SK-N-SH treated with all-trans-retinoic acid at 6 μM for 48 hours (cell line): ENCODE measurements around the gene UBE2R2.

Experiments
- ATAC-seq: fragments of 200-7000 bp; cut with Tn5 transposase; 3 replicates; pipeline ENCODE4 v1.9.1; 2020; ENCODE audit warnings: mild to moderate bottlenecking, moderate library complexity
- ARNTL ChIP-seq: fragments of 450-650 bp; formaldehyde crosslinking; IDR thresholded peaks from 2 replicates; pipeline ENCODE4 v1.5.0; 2020; ENCODE audit warnings: low read depth, mild to moderate bottlenecking, moderate library complexity, borderline replicate concordance
- BACH2 ChIP-seq: fragments of 250-450 bp; sonication (Bioruptor Pico); IDR thresholded peaks from 2 replicates; pipeline ENCODE4 v1.9.0; 2021; ENCODE audit warnings: mild to moderate bottlenecking, borderline replicate concordance
- CSDC2 ChIP-seq: fragments of 250-450 bp; sonication (Bioruptor Pico); IDR thresholded peaks from 2 replicates; pipeline ENCODE4 v1.5.0; 2020; ENCODE audit warnings: mild to moderate bottlenecking, moderate library complexity
- ESRRG ChIP-seq: fragments of 250-450 bp; sonication (Bioruptor Pico); IDR thresholded peaks from 2 replicates; pipeline ENCODE4 v1.6.1; 2021; ENCODE audit warnings: mild to moderate bottlenecking
- GLIS3 ChIP-seq: fragments of 250-450 bp; sonication (Bioruptor Pico); IDR thresholded peaks from 2 replicates; pipeline ENCODE4 v1.5.0; 2020; ENCODE audit warnings: mild to moderate bottlenecking, moderate library complexity
- ISL1 ChIP-seq: fragments of 250-450 bp; sonication (Bioruptor Pico); IDR thresholded peaks from 2 replicates; pipeline ENCODE4 v2.1.2; 2022; ENCODE audit warnings: mild to moderate bottlenecking, moderate library complexity
- PPARA ChIP-seq: fragments of 250-450 bp; sonication (Bioruptor Pico); IDR thresholded peaks from 2 replicates; pipeline ENCODE4 v1.5.0; 2020; ENCODE audit warnings: mild to moderate bottlenecking, borderline replicate concordance
- RARB ChIP-seq: fragments of 250-450 bp; sonication (Bioruptor Pico); IDR thresholded peaks from 2 replicates; pipeline ENCODE4 v1.8.0; 2021; ENCODE audit warnings: mild to moderate bottlenecking, moderate library complexity
- SNAI2 ChIP-seq: fragments of 250-450 bp; sonication (Bioruptor Pico); IDR thresholded peaks from 2 replicates; pipeline ENCODE4 v1.5.0; 2020; ENCODE audit warnings: mild to moderate bottlenecking, moderate library complexity
- TCF4 ChIP-seq: fragments of 250-450 bp; sonication (Bioruptor Pico); IDR thresholded peaks from 2 replicates; pipeline ENCODE4 v1.8.0; 2021; ENCODE audit warnings: mild to moderate bottlenecking, moderate library complexity, borderline replicate concordance
- TOX ChIP-seq: fragments of 250-450 bp; sonication (Bioruptor Pico); IDR thresholded peaks from 2 replicates; pipeline ENCODE4 v1.8.0; 2021; ENCODE audit warnings: mild to moderate bottlenecking, moderate library complexity, borderline replicate concordance
- ZC3H10 ChIP-seq: fragments of 250-450 bp; sonication (Bioruptor Pico); IDR thresholded peaks from 2 replicates; pipeline ENCODE4 v1.5.1; 2021; ENCODE audit warnings: mild to moderate bottlenecking, moderate library complexity
- ZFP3 ChIP-seq: fragments of 250-450 bp; sonication (Bioruptor Pico); IDR thresholded peaks from 2 replicates; pipeline ENCODE4 v1.5.0; 2020; ENCODE audit warnings: mild to moderate bottlenecking, moderate library complexity
- ZFP30 ChIP-seq: fragments of 450-650 bp; formaldehyde crosslinking; IDR thresholded peaks from 2 replicates; pipeline ENCODE4 v1.5.0; 2022; ENCODE audit warnings: mild to moderate bottlenecking, moderate library complexity
- ZNF70 ChIP-seq: fragments of 450-650 bp; formaldehyde crosslinking; IDR thresholded peaks from 2 replicates; pipeline ENCODE4 v1.5.0; 2020; ENCODE audit warnings: mild to moderate bottlenecking, moderate library complexity
- ZNF8 ChIP-seq: fragments of 450-650 bp; formaldehyde crosslinking; IDR thresholded peaks from 2 replicates; pipeline ENCODE4 v1.5.0; 2020; ENCODE audit warnings: mild to moderate bottlenecking, moderate library complexity
- TF ChIP-seq, protein P1 (sequence below): fragments of 250-450 bp; sonication (Bioruptor Pico); IDR thresholded peaks from 2 replicates; pipeline ENCODE4 v1.8.0; 2021; ENCODE audit warnings: low read depth, mild to moderate bottlenecking, moderate library complexity, borderline replicate concordance
- TF ChIP-seq, protein P2 (sequence below): fragments of 250-450 bp; sonication (Bioruptor Pico); IDR thresholded peaks from 2 replicates; pipeline ENCODE4 v1.8.0; 2020; ENCODE audit warnings: mild to moderate bottlenecking, moderate library complexity, borderline replicate concordance
- TF ChIP-seq, protein P3 (sequence below): fragments of 250-450 bp; sonication (Bioruptor Pico); IDR thresholded peaks from 2 replicates; pipeline ENCODE4 v1.5.1; 2020; ENCODE audit warnings: low read depth, mild to moderate bottlenecking, moderate library complexity
- TF ChIP-seq, protein P4 (sequence below): fragments of 250-450 bp; sonication (Bioruptor Pico); IDR thresholded peaks from 2 replicates; pipeline ENCODE4 v1.5.0; 2020; ENCODE audit warnings: mild to moderate bottlenecking, moderate library complexity

Gene UBE2R2

DNA sequence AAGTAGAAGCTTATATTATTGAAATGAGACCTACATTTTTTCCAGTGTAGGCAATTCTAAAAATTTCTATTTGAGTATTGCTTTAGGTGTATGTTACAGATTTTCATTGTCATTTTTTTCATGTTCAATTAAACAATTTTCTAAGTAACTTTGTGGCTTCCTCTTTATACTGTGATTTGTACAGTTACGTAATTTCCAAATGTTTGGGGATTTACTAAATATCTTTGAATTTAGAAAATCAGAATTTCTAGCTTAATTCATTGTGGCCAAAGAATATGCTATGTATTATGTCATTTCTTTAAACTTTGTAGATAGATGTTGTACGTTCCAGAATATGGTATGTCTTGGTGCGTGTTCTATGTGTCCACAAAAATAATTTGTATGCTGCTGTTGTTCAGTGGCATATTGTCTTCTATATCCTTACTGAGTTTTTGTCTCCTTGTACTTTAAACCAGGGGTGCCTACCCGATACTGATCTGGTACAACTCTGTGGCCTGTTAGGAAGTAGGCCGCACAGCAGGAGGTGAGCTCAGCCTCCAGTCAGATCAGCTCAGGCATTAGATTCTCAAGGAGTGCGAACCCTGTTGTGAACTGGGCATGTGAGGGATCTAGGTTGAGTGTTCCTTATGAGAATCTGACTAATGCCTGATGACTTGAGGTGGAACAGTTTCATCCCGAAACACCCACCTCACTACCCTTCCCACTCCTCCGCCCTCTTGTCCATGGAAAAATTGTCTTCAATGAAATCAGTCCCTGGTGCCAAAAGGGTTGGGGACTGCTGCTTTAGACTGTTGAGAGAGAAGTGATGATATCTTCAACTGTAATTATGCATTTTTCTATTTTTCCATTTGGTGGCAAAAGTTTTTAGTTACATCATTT lies 63.5 kb downstream of the UBE2R2 start:
- TF ChIP-seq ESRRG (CRISPR knock-in tag) (no peak), TCF4 (no peak), PPARA (CRISPR knock-in tag) (no peak), ISL1 (CRISPR knock-in tag) (no peak)
- TF ChIP-seq, protein P1, sequence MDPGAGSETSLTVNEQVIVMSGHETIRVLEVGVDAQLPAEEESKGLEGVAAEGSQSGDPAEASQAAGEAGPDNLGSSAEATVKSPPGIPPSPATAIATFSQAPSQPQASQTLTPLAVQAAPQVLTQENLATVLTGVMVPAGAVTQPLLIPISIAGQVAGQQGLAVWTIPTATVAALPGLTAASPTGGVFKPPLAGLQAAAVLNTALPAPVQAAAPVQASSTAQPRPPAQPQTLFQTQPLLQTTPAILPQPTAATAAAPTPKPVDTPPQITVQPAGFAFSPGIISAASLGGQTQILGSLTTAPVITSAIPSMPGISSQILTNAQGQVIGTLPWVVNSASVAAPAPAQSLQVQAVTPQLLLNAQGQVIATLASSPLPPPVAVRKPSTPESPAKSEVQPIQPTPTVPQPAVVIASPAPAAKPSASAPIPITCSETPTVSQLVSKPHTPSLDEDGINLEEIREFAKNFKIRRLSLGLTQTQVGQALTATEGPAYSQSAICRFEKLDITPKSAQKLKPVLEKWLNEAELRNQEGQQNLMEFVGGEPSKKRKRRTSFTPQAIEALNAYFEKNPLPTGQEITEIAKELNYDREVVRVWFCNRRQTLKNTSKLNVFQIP (CRISPR knock-in tag) = no peak
- ATAC-seq = no peak

DNA sequence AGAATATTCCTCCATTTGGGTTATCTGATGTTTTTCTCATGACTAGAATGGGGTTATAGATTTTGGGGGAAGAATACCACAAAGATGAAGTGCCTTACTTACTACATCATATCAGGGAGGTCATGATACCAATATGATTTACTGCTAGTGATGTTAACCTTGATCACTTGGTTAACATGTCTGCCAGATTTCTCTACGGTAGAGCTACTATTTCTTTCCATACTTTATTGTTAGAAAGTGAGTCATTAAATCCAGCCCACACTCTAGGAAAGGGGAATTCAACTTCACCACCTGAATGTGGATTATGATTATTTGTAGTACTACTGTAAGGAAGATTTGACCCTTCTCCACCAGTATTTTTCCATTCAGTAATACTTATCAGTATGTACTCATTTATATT lies 64.7 kb downstream of the UBE2R2 start:
- no peak for ATAC-seq

DNA sequence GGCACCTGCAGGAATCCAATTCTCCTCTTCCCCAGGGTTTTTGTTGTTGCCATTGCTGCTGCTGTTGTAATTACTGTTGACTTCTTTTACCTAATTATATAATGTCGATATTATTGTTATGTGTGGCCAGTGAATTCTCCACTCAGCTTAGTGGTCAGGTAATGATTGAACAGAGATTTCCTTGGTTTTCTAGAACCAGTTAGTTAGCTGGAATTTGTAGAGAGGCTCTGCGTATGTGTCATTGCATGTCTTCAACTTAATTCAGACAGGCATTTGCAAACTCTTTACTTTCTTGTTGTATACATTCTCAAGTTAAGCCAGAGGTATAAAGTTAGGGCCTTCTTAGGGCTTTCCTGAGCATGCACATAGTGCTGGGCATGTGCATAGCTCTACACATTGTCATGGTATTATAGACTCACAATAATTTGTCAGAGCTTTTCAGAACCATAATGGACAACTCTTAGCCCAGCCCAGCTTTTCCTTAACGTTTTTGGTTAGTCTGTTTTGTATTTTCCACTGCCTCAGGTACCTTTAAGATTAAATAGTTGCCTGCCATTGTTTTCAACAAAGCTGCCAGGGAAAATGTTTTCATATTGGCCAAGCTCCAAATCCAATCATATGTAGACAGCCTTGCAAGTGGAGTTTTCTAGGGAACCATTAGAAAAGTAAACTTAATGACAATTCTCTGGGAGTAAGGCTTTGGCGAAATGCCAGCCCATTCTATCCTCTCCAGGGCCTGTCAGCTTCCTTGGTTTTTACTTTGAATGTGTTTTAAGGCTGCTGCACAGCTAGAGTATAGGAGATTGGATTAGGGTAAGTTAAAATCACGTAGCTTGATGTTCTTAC lies 68.1 kb downstream of the UBE2R2 start:
- TF ChIP-seq, protein P2, sequence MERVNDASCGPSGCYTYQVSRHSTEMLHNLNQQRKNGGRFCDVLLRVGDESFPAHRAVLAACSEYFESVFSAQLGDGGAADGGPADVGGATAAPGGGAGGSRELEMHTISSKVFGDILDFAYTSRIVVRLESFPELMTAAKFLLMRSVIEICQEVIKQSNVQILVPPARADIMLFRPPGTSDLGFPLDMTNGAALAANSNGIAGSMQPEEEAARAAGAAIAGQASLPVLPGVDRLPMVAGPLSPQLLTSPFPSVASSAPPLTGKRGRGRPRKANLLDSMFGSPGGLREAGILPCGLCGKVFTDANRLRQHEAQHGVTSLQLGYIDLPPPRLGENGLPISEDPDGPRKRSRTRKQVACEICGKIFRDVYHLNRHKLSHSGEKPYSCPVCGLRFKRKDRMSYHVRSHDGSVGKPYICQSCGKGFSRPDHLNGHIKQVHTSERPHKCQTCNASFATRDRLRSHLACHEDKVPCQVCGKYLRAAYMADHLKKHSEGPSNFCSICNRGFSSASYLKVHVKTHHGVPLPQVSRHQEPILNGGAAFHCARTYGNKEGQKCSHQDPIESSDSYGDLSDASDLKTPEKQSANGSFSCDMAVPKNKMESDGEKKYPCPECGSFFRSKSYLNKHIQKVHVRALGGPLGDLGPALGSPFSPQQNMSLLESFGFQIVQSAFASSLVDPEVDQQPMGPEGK (CRISPR knock-in tag) = no peak
- TF ChIP-seq TOX (no peak), ZFP3 (CRISPR knock-in tag) (no peak), CSDC2 (CRISPR knock-in tag) (no peak), SNAI2 (CRISPR knock-in tag) (no peak), ZNF70 (CRISPR knock-in tag) (no peak)

More for the DNA sequence above, 64.7 kb downstream of the UBE2R2 start:
- TF ChIP-seq ZFP30 (no peak), RARB (no peak), GLIS3 (CRISPR knock-in tag) (no peak), ZNF8 (no peak), BACH2 (CRISPR knock-in tag) (no peak), ARNTL (CRISPR knock-in tag) (no peak), ZNF70 (CRISPR knock-in tag) (no peak), ZC3H10 (CRISPR knock-in tag) (no peak), ESRRG (CRISPR knock-in tag) (no peak)
- TF ChIP-seq, protein P3, sequence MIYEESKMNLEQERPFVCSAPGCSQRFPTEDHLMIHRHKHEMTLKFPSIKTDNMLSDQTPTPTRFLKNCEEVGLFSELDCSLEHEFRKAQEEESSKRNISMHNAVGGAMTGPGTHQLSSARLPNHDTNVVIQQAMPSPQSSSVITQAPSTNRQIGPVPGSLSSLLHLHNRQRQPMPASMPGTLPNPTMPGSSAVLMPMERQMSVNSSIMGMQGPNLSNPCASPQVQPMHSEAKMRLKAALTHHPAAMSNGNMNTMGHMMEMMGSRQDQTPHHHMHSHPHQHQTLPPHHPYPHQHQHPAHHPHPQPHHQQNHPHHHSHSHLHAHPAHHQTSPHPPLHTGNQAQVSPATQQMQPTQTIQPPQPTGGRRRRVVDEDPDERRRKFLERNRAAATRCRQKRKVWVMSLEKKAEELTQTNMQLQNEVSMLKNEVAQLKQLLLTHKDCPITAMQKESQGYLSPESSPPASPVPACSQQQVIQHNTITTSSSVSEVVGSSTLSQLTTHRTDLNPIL (CRISPR knock-in tag) = no peak
- TF ChIP-seq, protein P2 (CRISPR knock-in tag) = no peak
- TF ChIP-seq, protein P4, sequence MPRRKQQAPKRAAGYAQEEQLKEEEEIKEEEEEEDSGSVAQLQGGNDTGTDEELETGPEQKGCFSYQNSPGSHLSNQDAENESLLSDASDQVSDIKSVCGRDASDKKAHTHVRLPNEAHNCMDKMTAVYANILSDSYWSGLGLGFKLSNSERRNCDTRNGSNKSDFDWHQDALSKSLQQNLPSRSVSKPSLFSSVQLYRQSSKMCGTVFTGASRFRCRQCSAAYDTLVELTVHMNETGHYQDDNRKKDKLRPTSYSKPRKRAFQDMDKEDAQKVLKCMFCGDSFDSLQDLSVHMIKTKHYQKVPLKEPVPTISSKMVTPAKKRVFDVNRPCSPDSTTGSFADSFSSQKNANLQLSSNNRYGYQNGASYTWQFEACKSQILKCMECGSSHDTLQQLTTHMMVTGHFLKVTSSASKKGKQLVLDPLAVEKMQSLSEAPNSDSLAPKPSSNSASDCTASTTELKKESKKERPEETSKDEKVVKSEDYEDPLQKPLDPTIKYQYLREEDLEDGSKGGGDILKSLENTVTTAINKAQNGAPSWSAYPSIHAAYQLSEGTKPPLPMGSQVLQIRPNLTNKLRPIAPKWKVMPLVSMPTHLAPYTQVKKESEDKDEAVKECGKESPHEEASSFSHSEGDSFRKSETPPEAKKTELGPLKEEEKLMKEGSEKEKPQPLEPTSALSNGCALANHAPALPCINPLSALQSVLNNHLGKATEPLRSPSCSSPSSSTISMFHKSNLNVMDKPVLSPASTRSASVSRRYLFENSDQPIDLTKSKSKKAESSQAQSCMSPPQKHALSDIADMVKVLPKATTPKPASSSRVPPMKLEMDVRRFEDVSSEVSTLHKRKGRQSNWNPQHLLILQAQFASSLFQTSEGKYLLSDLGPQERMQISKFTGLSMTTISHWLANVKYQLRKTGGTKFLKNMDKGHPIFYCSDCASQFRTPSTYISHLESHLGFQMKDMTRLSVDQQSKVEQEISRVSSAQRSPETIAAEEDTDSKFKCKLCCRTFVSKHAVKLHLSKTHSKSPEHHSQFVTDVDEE (CRISPR knock-in tag) = no peak
- TF ChIP-seq, protein P1 (CRISPR knock-in tag) = no peak

More for the DNA sequence above, 68.1 kb downstream of the UBE2R2 start:
- ATAC-seq = peak; percentile 83
